NCI-H446 treated with DMSO at 0.1 percent for 48 hours (cell line): ENCODE measurements around the gene SORBS2.

Experiments
- DNase-seq: peaks from one replicate; lab custom pipeline; 2025; lab: John Stamatoyannopoulos, UW

SORBS2 gene

DNA sequence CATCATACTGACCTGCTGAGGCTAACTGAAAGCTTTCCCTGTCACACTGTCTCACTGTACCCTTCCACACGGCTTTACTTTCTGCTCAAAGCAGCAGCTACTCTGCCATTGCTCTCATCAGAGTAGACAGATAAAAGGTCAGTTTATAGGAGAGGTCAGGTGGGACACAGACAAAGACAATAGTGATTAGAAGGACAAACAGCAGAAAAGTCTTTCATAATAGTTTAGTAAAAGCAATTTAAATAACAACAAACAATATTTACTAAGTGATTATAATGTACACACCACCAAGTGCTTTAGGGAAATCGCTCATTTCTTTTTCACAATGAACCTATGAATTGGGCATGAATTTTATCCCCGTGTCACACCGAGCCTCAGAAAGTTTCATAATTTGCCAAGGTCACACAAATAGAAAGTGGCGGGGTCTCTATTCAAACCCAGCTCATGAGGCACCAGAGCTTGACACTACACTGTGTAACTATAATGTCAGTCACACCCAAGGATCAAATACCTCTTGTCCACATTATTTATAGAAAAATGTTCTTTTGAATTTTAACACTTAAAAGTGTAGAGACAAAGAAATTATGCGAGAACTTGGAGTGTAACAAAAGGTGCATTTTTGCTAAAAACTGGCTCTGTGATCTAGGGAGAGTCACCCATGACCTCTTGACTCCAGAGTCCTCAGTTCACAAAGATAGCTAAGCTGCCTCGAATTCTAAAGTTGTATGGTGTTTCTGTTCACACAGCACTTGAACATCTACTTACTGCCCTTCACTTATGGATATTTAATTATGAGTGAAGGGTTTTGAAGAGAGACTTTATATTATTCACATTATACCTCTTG is 24.5 kb upstream of the SORBS2 start:
- no peak for DNase-seq

DNA sequence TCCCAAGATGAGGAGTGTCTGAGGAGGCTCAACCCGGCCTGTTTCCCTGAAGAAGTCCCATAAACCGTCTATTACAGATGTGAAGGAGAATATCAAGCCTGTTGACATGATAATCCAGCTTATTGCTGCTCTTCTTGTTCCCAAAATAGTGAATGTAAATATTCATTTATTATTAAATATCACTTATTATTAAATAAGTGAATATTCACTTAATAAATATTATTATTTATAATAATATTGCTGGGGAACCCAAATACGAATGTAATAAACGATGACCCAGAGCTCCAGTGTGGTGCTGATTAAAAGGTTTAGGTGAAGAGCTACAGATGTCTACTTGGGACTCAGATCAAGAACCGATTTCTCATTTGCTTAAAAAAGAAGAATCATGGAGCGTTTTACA is 23.8 kb upstream of the SORBS2 start:
- DNase-seq: no peak

DNA sequence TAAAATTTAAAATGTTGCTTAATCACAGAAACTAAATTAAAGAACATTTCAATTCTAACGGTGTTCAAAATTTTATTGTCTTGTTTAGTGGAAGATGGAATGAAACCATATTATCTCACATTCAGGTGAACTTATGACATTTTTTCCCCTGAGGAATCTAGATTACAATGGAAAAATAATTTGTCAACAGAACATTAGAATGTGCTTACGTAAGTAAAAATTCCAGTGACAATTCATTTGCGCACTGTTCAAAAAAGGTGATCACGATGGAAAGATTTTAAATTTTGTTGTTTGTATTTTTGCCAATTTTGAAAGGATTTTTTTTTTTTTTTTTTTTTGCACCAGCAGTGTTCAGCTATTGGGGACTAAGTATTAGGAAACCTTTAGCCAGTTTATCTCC is 23.3 kb upstream of the SORBS2 start:
- no peak for DNase-seq

DNA sequence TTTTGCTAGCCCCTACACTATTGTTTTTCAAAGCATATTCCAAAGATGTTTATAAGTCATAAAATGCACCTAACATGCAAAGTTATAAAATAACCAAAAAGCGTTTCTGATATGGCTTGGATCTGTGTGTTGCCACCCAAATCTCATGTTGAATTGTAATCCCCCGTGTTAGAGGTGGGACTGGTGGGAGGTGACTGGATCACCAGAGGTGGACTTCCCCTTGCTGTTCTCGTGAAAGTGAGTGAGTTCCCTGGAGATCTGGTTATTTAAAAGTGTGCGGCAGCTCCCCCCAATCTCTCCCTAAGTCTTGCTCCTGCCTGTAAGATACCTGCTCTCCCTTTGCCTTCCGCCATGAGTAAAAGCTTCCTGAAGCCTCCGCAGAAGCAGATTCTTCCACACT is 22.8 kb upstream of the SORBS2 start:
- DNase-seq: no peak

DNA sequence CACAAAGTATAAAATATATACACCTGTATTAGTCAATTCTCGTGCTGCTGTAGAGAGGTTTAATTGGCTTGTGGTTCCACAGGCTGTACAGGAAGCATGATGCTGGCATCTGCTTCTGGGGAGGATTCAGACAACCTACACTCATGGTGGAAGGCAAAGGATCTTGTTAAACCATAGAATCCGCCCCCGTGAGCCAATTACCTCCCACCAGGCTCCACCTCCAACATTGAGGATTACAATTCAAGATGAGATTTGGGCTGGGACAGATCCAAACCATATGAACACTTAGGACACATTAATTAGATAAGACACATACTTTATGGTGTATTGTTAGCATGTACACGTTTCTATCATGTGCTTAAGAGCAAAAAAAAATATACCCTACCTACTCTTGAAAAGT is 22.1 kb upstream of the SORBS2 start:
- DNase-seq: no peak

DNA sequence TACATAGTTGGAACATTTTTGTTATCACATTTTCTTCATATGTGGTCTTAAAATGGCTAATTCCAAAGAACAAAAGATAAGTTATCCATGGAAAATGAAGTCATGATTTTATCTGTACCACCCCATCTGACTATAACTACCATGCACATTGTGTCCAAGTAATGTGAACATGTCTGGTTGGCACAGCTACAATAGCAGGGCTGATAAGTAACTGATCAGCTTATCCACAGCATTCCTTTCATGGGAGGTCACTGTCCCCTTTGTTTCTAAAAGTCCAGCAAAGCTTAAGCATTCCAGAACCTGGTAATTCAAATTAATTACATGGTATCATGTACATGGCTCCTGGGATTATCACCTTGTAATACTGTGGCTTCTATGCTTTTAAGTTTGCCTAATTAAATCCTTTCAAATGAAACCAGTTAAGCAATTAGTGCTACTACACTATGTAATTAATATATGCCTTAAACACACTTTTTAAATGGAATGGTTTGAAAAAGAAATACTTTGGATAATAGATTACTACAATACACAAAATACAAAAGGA is 21.1 kb upstream of the SORBS2 start:
- DNase-seq: no peak

DNA sequence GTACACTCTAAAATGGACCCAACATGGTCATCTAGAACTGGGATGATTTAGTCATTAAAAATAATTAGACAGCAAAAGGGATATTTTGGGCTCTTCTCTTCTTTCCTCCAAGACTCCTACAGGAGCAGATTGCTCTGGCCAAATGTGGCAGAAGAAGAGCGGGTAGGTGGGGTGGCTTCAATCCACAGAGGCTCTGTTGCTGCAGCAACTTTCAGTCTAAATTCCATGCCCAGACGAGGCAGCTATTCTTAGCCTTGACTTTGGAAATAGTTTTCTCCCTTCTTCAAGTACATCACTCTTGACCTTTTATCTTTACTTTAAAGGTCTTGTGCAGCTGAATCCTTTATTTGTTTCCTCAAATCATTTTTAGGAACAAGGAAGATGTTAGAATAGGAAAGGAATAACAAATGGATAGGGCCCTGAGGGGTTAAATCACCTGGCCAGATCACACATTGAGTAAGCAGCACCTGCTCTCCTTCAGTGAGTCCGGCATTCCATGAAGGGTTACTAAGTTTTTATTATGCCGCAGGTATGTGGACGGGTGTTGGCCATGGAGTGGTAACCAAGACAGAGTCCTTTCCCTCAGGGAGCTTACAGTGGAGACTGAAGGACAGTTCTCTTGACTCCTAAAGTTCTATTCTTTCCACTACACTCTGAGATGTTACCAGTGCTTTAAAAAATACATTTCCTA is 19.3 kb upstream of the SORBS2 start:
- DNase-seq: no peak

DNA sequence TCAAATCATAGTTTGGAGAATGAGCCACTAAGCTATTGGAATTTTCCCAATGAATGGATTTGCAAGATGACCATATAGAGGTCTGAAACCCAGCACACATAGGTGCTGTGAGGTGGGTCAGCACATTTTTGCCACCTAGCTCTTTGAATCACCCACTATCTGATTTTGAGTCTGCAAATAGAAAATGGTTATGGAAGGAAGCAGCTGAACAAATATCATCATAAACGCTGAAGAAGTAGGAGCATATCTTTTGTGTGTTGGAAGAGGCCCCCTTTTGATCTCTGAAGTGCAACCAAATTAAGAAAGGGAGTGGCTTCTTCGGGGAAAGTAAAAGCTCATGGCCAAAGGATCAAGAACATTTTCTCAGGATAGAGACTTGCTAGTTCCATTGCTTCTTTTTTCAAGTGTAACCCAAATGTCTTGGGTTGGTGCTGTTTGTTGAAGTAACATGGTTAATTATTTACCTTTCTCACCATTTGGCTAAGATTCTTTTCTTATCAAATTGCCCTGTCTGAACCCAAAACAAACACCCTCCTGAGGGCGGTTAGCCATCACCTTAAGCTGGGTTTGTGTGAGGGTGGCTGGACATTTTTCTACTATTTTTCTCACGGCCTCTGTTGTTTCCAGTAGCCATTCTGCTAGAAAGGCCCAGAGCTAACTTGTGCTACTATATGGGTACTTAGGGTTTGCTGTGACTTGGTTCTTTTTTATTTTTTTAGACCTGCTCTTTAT is 18.4 kb upstream of the SORBS2 start:
- no peak for DNase-seq

DNA sequence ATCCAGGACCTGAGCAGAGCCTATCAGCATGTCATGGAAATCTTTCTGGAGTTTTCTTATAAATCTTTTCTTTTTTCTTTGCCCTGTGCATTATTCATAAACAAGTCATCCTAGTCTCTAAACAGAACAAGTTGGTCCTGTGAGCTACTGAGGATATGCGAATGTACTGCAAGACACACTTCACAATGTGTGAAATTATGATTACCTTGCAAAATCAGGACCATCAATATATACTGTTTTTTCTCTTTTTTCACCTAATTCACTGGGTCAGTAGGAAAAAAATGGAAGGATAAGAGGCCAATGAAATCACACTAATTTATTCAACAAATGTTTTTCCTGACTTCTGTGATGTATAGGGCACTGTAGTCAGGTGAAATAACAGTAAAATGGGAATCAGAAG is 14.4 kb upstream of the SORBS2 start:
- no peak for DNase-seq

DNA sequence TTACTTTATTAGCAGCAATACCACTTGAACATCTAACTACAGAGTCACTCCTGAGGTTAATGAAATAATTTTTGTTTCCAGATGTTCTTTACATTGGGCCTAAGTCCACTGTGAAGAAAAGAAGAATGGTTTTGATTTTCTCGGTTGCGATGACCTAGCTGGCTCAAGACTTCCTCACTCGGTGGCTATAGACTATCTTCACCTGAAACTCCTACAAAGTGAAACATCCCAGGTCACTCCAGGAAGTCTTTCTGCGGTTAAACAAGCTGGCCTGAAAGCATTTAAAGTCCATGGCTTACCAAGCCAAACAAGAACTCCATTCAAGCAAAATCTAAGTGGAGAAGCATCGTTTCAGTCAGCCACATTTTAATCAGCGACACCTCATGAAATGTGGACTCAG is 13.7 kb upstream of the SORBS2 start:
- no peak for DNase-seq

DNA sequence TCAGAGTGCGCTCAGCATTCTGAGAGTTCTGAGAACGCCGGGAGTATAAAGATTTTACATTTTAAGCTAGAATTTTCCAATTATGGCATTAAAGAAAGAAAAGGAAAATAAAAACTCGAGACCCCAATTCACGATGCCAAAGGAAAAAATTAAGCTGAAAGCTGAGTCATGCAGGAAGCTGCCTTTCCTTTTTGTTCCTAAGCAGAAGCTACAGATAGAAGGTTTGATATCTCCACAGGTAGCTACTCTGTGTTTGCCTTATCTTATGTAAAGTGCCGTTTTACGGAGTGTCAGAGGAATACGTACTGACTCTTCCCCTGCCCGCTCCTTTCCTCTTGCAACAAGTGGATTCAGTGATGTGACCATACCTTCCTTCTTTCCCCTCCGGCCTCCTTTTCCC is 10.8 kb upstream of the SORBS2 start:
- no peak for DNase-seq

DNA sequence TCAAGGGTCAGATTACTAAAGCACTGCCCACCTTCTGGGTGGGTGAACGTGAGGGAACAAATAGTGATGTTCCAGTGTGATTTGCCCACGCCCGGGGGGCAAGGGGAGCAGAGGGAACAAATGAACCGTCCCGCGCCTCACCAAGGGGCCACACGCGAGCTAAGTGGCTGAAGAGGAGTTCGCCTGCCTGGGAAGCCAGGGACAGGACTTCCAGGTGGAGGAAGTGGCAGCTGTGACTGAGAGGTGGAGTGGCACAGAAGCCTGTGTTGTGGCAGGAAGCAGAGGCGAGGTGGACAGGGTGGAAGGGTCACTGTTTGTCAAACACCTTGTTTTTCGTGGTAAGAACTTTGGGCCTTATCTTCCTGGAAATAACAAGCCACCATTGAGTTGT is 9.0 kb upstream of the SORBS2 start:
- DNase-seq: no peak

DNA sequence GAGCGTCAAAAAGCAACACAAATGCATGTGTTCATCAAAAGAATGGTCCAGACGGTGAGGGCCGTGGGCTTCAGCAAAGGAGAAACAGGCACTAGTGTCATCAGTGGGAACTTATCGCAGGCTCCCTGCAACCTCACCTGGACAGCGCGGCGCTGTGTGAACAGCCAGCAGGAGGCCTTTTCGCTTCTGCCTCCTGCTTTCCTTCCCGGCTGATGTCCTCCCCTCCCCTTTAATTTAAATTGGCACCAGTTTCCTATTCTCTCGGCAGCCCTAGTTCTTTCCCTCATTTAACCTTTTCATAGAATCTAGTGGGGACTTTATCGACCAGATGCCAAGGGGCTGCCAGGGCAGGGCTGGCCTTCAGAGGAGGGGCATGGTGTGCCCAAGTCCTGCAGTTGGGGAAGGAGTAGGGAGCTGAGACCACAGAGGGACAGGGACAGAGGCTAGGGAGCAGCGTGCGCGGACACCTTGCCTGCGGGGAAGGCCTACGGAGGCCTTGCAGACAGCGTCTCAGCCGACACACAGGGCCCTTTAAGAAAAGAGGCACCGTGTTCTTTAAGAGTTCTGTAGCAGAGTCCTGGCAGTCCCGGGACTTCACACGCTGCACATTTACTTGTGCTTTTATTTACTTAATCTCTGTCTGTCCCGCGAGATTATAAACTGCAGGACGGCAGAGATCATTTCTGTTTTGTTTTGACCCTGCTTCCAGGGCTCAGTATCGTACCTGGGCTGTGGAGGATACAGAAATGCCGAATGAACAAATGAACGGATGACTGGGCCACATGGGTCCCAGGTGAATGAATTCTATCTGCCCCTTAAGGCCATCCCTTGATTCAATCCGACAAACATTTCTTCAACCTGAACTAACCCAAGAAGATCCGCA is 8.4 kb upstream of the SORBS2 start:
- no peak for DNase-seq

DNA sequence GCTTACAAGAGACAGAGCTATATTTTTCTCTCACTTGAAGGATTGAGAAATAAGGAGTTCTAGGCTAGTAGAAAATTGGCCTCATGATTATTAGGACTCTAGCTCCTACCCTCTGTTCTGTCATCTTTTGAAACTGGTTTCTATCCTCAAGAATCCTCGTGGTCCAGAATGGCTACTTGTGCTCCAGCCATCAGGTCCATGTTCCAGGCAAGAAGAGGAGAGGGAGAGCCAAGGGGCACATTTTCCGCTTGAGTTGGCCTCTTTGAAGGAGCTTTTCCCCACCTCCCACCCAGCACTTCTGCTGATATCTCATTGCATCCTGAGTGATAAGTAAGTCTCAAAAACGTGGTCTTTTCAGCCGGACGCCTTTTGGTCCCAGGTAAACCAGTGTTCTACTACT is 7.2 kb upstream of the SORBS2 start:
- DNase-seq: no peak

DNA sequence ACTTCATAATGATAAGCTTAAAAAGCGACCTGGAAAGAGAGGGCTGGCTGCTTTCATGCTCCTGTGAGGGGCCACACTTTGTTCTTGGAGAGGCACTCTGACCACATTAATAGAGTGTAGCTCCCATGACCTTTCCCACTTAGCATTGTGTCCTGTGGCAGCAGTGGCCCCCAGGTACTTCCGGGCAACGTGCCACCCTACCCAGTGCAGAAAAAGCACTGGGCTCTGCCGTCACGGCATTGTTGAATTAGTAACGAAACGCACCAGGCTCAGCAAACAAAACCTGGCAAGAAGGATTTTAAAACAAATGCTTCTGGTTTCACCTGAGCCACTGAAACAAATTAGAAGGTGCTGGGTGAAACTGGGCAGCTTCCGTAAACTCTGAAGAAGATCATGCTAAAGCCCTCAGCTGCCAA is 5.4 kb upstream of the SORBS2 start:
- no peak for DNase-seq

DNA sequence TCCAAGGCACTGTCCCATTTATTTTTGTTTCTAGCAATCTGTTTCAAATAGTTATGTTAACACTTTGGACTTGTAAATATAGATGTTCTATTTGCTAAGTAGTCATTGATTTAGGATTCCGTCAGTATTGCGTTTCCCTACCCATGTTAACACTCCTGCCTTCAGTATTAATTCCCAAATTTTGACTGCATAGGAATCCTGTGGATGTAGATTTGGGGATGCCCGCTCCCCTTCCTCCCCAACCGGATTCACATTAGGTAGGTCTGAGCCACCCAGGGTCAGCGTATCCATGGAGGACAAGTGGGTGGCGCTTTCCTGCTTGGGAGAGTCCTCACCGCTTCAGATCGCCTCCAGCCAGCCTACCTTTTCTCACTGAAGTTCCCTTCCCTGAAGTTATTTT is 1.1 kb upstream of the SORBS2 start:
- no peak for DNase-seq

DNA sequence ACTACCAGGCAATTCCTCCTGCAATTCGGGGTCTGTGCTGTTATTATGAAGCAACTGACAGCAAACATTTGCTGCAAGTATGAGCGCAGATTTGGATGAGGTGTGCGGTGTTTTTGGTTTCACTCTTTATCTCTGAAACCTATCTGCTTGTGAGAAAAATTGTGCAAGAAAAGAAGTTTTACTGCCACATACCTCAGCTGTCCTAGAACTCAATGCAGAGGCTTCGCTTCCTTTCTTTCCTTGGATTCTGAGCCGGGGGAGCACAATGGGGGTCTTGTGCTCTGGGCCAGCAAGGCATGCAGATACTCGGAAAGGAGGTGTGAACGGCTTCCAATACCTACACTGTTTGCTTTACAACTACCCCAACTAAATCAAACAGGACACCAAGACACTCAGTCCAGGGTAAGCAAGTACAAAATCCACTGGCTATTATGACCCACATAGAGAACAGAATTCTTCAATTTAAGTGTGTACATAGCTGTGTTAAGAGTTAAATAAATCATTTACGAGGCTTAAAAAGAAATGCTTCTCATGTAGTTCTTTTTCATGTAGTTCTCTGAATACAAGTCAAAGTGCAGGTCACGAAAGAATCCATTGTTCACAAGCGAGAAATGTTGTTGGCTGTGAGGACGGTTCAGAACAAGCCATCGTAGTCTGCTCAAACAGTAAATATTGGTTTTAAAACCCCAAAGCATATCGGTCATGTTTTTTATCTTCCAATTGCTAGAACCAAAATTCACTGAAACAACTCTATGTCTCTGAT is 1.1 kb downstream of the SORBS2 start:
- no peak for DNase-seq

DNA sequence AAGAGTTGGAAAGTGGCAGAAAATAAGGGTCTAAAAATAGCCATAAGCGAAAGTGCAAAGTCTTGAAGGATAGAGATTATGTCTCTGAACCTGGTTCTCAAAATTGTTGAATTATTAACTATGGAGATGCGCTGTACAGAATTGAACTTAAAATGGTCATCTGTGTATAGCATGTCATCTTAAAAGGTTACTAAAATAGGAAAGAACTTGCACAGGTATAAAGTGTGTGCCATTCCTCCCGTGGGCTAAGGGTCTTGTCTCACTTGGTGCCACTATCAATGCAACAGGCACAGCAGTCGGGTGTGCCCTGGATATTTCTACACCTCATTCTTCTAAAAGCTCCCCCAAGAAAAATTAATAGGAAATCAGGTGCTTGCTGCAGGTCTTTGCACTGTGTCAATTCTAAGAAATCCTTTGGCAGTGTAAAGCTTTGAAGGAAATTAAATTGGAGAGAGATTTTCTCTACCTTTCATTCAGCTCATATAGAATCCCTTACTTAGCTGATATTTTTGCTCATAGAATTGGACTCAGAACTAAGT is 2.4 kb downstream of the SORBS2 start:
- no peak for DNase-seq

DNA sequence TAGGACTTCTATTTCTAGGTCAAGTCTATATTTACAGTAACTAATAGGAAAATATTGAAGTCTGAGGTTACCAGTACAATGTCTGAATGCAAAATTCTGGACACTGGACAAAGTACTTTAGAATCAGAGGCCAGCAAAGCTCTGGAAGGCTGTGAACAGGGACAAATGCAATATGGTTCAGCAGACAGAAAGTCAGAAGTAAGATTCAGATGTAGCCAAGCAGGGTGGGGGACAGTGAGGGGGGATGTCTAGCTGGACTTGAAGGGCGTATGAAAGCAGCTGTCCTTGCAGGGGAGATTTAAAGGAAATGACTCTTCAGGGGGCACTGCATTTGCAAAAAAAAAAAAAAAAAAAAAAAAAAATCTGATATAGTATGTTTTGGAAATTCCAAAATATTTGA is 2.9 kb downstream of the SORBS2 start:
- DNase-seq: no peak

DNA sequence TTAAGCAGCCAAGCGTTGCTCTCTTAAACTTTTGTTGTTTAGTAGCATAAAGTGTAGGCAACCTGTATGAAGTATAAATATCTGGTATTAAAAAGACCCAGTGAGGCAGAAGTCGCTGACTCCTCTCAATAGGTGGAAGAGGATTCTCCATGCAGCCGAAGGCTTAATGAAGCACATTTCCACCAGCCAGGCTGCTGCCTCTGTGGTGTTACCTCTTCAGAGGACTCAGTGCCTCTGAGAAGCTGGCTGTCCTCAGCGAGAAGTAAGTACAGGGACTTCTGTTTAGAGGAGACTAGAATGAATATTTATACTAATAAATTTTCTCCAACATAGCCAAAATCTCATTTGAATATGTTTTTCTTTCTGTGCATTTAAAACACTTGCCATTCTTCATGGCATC is 6.0 kb downstream of the SORBS2 start:
- no peak for DNase-seq
